GM20000 (cell line): Measurements from ENCODE around the gene CREB3L1.

Experiments
- DNase-seq: peaks from one replicate; pipeline ENCODE4 v3.0.0; 2012; ENCODE audit warnings: low spot score
- TF ChIP-seq, protein P1 (sequence below): IDR thresholded peaks from 2 replicates; pipeline ENCODE4 v1.5.1; 2012; ENCODE audit warnings: mild to moderate bottlenecking, control low read depth; ENCODE audit errors: extremely low read depth, missing control alignments

Gene CREB3L1

DNA sequence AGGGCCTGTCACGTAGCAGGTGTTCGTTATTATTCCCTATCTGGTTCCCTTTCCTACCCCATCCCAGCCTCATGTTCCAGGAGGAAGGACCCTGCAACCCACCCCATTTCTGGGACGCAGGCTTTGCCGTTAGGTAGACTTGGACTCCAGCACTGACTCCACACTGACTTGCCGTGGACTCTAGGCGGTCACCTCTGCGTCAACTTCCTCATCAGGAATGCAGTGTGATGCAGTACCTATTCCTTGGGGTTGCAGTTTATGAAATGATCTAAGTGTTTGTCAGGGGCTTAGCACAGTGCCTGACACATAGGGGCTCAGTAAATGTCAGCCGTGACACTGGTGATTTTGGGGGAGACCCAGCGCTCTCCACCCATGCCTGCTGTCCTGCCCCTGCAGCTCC lies 86.6 kb downstream of the CREB3L1 start:
- TF ChIP-seq, protein P1, sequence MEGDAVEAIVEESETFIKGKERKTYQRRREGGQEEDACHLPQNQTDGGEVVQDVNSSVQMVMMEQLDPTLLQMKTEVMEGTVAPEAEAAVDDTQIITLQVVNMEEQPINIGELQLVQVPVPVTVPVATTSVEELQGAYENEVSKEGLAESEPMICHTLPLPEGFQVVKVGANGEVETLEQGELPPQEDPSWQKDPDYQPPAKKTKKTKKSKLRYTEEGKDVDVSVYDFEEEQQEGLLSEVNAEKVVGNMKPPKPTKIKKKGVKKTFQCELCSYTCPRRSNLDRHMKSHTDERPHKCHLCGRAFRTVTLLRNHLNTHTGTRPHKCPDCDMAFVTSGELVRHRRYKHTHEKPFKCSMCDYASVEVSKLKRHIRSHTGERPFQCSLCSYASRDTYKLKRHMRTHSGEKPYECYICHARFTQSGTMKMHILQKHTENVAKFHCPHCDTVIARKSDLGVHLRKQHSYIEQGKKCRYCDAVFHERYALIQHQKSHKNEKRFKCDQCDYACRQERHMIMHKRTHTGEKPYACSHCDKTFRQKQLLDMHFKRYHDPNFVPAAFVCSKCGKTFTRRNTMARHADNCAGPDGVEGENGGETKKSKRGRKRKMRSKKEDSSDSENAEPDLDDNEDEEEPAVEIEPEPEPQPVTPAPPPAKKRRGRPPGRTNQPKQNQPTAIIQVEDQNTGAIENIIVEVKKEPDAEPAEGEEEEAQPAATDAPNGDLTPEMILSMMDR = no peak
- no peak for DNase-seq

DNA sequence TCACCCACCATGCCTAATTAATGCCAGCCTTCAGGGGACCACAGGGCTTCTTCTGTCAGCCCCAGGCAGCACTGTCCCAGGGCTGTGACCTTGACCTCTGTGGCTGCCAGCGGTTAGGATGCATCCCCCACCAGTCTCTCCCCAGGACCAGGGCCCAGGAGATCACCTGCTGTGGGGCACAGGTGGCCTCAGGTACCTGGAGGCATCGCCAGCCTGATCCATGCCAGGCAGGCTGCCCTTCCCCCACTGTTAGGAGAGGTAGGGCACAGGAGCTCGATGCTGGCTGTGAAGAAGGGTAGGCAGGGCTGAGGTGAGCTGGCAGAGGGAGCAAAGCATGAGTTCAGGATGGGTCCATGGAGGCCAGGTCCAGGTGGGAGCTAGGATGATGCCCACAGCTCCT lies 87.3 kb downstream of the CREB3L1 start:
- TF ChIP-seq, protein P1 = no peak
- DNase-seq = no peak

DNA sequence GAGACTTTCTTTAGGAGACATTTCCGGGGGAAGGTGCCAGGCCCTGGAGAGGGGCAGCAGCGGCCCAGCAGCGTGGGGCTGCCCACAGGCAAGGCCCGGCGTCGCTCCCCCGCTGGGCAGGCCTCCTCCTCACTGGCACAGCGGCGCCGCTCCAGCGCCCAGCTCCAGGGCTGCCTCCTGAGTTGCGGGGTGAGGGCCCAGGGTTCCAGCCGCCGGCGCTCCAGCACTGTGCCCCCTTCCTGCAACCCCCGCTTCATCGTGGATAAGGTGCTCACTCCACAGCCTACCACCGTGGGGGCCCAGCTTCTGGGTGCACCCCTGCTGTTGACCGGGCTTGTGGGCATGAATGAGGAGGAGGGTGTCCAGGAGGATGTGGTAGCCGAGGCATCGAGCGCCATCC lies 88.8 kb downstream of the CREB3L1 start:
- TF ChIP-seq, protein P1 = no peak

DNA sequence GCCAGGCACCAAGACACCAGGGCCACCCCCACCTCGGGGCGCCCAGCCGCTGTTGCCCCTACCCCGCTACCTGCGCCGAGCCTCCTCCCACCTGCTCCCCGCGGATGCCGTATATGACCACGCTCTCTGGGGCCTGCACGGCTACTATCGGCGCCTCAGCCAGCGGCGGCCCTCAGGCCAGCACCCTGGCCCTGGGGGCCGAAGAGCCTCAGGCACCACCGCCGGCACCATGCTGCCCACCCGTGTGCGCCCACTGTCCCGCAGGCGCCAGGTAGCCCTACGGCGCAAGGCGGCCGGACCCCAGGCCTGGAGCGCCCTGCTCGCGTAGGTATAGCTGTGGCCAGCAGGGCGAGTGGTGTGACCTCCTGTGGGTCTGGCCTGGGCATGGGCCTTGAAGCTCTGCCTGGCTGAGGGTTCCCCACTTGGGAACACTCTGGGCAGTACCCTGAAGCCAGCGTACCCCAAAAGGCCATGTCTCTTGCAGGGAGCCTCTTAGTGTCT lies 89.2 kb downstream of the CREB3L1 start:
- no peak for DNase-seq
- TF ChIP-seq, protein P1 = no peak

More for the DNA sequence above, 88.8 kb downstream of the CREB3L1 start:
- no peak for DNase-seq

DNA sequence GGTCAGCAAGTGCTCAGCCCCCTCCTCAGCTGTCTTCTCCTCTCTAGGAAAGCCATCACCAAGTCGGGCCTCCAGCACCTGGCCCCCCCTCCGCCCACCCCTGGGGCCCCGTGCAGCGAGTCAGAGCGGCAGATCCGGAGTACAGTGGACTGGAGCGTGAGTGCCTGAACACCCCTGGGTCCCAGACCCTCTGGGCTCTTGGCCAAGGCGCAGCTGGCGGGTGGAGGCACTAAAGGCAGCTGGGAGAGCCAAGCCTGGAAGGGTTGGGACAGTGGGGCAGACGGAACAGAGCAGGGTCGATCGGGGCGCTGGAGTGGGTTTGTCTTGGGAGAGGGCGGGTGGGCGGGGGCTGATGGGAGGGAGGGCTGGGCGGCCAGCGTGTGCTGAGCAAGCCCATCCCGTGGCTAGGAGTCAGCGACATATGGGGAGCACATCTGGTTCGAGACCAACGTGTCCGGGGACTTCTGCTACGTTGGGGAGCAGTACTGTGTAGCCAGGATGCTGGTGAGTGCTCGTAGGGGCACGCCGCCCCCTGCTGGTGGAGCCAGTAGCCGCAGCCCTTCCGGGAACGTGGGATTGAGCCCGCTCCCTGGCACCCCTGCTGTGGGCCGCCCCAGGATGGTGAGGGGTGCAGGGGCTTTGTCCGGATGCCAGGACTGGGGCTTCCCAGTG lies 89.9 kb downstream of the CREB3L1 start:
- TF ChIP-seq, protein P1 = peak; percentile 83

DNA sequence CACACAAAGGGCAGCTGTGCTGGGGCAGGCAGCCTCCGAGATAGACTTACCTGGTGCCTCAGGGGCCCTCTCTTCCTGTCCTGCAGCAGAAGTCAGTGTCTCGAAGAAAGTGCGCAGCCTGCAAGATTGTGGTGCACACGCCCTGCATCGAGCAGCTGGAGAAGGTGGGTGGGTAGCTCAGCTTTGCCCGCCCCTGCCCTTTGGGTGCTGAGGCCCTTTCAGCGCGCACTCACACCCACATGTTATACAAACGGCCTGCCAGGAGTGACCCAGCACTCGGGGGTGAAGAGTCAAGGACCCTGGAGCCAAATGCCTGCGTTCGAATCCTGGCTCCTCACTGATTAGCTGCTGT lies 90.4 kb downstream of the CREB3L1 start:
- TF ChIP-seq, protein P1 = no peak
- DNase-seq = no peak

More for the DNA sequence above, 89.9 kb downstream of the CREB3L1 start:
- DNase-seq = peak; percentile 84

DNA sequence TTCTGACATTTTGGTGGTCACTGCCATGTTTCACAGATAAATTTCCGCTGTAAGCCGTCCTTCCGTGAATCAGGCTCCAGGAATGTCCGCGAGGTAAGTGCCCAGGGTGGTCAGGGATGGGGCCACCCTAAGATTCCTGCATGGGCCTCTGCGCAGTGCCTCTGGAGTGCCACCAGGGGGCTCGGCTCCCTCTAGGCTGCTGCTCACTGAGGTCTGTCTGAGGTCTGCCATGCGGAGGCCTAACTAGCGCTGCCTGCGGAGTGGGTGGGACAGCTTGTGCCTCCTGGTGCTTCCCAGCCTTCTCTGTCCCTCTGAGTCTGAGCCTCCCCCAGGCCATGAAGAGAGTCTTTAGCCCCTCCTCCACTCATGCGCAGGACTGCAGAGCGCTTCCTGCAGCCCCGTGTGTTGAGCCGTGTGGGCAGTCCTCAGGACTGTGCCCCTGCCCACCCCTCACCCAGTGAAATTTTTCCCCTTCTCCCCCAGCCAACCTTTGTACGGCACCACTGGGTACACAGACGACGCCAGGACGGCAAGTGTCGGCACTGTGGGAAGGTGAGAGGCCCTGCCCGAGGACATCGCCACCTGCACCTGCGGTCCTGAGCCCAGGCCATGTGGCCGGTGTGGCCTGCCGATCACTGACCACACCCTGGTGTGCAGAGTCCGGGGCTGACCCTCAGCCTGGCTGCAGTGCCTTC lies 92.1 kb downstream of the CREB3L1 start:
- TF ChIP-seq, protein P1 = peak; percentile 81

More for the DNA sequence above, 92.1 kb downstream of the CREB3L1 start:
- DNase-seq = peak; percentile 81
